Chondrocyte (in vitro differentiated cells): Measurements from ENCODE around the gene PGLYRP2. TPM values are rescaled to one million over a fixed set of nuclear protein-coding genes. Genes with fewer than 3 reads are reported as not detected.

Source experiments
- DNase-seq: peaks from one replicate; pipeline ENCODE4 v3.0.0; 2021; ENCODE audit warnings: mixed read lengths, low spot score
- H3K27ac Mint-ChIP-seq: one replicate; pipeline ENCODE4 v1.8.0; 2021; ENCODE audit warnings: mild to moderate bottlenecking, moderate library complexity, mixed read lengths; ENCODE audit not compliant: unreplicated experiment
- H3K27me3 Mint-ChIP-seq: 2 replicates; pipeline ENCODE4 v1.8.0; 2021; ENCODE audit warnings: low read depth, mixed read lengths
- H3K36me3 Mint-ChIP-seq: 2 replicates; pipeline ENCODE4 v1.8.0; 2021; ENCODE audit warnings: low read depth, mixed read lengths
- H3K4me1 Mint-ChIP-seq: 2 replicates; pipeline ENCODE4 v1.8.0; 2021; ENCODE audit warnings: low read depth, mild to moderate bottlenecking, mixed read lengths
- H3K4me3 Mint-ChIP-seq: one replicate; pipeline ENCODE4 v1.8.0; 2021; ENCODE audit warnings: mild to moderate bottlenecking, moderate library complexity, mixed read lengths; ENCODE audit not compliant: unreplicated experiment
- H3K9me3 Mint-ChIP-seq: 2 replicates; pipeline ENCODE4 v1.8.0; 2021; ENCODE audit warnings: low read depth, mixed read lengths
- total RNA-seq: library from RNA; stranded (reverse); gene quantifications from 3 replicates; pipeline ENCODE4 v1.2.1, GENCODE V29; 2021
- TF ChIP-seq, protein P1 (sequence below): fragments of 200-600 bp; sonication (generic); IDR thresholded peaks from 2 replicates; pipeline ENCODE4 v1.5.0; 2021; ENCODE audit warnings: antibody characterized with exemption, mild to moderate bottlenecking, moderate library complexity

The PGLYRP2 gene
- total RNA-seq, 1 donor from 2014 or later, result not detected

DNA sequence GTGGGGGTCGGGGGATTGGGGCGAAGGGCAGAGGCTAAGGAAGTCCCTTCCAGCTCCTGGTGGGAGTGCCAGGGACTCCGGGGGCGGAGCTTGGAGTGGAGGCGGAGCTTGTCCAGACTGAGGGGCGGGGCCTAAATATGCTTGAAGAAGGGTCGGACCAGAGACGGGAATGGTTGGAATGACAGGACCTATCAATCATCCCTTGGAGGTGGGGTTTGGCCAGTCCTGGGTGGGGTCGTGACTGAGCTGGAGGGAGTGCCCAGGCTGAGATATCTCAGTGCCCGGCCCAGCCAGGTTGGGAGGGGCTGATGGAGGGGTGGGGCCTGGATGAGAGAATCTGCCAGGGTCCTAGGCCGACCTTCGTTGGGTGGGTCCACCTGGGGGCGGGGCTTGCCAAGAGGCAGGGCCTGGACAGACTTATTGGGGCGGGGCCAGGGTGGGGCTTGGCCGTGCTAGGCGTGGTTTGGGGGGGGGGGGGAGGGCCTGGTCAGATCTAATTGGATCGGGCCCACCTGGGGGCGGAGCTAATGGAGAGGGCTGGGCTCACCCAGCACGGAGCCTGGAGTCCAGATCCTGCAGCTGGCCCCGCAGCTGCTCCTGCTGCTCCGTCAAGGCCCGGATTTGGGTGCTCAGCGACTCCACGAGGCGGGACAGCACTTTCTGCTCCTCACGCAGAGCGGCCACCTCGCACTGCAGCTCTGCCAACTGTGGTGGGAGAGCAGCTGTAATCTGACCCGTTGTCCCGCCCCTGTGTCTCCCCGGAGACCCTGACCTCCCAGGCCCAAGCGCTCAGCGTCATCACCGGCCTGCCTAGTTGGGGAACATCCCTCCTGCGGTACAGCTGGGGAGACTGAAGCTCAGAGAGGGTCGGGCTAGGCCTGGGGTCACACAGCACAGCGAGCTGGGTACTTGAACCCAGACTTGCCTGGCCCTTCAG lies 26.9 kb downstream of the PGLYRP2 start:
- TF ChIP-seq, protein P1, sequence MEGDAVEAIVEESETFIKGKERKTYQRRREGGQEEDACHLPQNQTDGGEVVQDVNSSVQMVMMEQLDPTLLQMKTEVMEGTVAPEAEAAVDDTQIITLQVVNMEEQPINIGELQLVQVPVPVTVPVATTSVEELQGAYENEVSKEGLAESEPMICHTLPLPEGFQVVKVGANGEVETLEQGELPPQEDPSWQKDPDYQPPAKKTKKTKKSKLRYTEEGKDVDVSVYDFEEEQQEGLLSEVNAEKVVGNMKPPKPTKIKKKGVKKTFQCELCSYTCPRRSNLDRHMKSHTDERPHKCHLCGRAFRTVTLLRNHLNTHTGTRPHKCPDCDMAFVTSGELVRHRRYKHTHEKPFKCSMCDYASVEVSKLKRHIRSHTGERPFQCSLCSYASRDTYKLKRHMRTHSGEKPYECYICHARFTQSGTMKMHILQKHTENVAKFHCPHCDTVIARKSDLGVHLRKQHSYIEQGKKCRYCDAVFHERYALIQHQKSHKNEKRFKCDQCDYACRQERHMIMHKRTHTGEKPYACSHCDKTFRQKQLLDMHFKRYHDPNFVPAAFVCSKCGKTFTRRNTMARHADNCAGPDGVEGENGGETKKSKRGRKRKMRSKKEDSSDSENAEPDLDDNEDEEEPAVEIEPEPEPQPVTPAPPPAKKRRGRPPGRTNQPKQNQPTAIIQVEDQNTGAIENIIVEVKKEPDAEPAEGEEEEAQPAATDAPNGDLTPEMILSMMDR, result no peak
- Mint-ChIP-seq H3K27me3 (peaks cover 24% of the 10 kb centered on the region), H3K4me1 (peaks cover 20% of the 10 kb centered on the region), H3K27ac (peak overlapping the region; percentile 65), H3K36me3 (no peaks in the 10 kb centered on the region), H3K4me3 (peak overlapping the region; percentile 63), H3K9me3 (no peaks in the 10 kb centered on the region)
- no peak for DNase-seq

DNA sequence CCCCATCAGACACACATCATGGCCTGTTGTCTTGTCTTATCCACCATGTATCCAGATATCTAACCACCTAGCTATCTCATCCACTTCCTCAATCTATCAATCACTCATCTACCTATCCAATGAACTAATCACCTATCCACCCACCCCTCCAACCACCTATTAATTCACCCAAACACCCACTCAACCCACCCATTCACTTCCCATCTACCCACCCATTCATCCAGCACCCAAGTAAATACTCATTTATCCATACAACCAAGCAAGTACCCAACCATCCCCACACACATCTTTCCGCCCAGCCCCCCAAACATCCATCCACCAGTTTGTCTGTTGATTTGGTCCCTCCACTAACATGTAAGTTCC lies 28.8 kb downstream of the PGLYRP2 start:
- no peak for DNase-seq
- TF ChIP-seq, protein P1, result no peak
- peak overlapping the region; percentile 78 for H3K27ac Mint-ChIP-seq
- H3K36me3 Mint-ChIP-seq, result no peaks in the 10 kb centered on the region
- H3K9me3 Mint-ChIP-seq, result no peaks in the 10 kb centered on the region
- H3K4me1 Mint-ChIP-seq, result peaks cover 20% of the 10 kb centered on the region
- H3K4me3 Mint-ChIP-seq, result peak overlapping the region; percentile 58
- H3K27me3 Mint-ChIP-seq, result peaks cover 12% of the 10 kb centered on the region

DNA sequence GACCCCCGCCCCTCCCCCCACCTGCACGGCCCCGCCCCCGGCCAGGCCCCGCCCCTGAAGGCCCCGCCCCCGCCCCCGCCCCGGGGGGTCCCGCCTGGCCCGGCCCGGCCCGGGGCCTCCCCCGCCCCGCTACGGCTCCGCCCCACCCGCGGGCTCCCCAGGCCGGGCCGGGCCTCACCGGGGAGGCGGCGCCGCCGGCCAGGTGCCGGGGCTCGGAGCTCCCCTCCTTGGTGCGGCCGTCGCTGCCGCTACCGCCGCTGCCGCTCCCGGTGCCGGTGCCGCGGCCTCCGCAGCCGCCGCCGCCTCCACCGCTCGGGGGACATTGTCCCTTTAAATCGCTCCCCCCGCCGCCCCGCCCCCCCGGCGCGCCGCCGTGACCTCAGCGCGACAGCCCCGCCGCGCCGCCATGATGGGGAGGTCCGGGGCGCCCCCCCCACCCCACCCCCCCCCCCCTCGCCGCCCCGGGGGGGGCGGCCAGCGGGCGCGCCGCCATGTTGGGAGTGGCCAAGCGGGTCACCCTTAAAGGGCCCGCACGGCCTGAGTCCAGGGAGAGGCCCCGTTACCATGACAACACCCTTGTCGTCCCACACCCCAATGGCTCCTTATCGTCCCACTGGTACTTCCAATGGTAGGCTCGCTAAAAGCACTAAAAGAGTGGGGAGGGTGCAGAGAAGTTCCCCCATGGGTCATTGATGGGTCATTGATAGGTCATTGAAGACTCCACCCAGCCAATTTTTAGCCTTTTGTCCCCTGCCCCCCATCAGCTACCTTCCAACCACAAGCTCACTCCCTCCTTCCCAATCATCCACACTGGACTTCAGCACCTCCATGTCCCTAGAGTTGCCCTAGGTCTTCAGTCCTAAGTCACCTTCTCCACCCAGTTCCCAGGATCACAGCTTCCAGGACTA lies 29.4 kb downstream of the PGLYRP2 start, which contains the start of gene WIZ:
Gene WIZ (minus strand): TSS at position 337 of the 908 bp plus-strand sequence. CDS start 1,649 bp downstream, outside the sequence.
- TF ChIP-seq, protein P1, result no peak
- peaks cover 6% of the 10 kb centered on the region for H3K27me3 Mint-ChIP-seq
- no peaks in the 10 kb centered on the region for H3K9me3 Mint-ChIP-seq
- peak within 1 kb of the TSS; percentile 78 for H3K27ac Mint-ChIP-seq
- H3K36me3 Mint-ChIP-seq, result no peaks in the 10 kb centered on the region
- no peak for DNase-seq
- H3K4me3 Mint-ChIP-seq, result peak within 1 kb of the TSS; percentile 69
- H3K4me1 Mint-ChIP-seq, result peaks cover 20% of the 10 kb centered on the region

DNA sequence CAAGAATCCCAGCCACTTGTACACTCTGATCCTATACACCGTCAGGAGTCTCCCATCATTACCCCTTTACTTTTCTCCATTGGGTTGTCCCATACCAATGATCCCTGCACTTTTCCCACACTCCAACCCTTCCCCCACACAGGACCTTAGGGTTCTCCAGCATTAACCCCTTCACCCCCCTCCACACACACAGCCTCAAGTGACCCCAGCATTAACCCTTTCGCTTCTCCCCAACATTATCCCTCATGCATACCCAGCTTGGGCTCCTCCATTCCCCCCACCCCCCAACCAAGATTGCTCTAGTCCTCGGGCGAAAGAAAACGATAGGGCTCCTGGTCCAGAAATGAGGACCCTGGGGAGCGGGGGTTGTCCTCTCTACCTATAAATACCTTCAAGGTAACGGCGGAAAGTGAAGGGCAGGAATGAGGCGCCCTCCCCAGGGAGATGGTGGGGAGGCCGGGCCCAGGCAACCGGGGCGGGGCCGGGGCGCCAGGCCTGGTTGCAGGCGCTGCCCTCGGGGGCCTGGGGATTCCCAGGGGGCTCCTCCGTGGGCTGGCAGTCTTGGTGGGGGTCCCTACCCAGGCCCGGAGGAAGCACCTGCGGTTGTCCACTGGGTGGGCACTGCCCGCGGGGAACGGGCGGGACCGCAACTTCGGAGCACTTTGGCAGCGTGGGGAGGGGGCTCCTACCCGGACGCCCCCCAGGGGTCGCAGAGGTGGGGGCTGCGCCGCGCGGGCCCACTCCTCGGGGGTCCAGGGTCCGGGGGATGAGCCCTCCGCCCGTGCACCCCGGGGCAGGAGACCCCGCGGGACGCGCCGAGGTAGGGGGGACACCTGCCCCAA lies 30.3 kb downstream of the PGLYRP2 start:
- H3K4me1 Mint-ChIP-seq, result peaks cover 20% of the 10 kb centered on the region
- H3K27ac Mint-ChIP-seq, result peak overlapping the region; percentile 77
- H3K36me3 Mint-ChIP-seq, result no peaks in the 10 kb centered on the region
- H3K4me3 Mint-ChIP-seq, result peak overlapping the region; percentile 69
- no peak for DNase-seq
- no peaks in the 10 kb centered on the region for H3K9me3 Mint-ChIP-seq
- TF ChIP-seq, protein P1, result no peak
- H3K27me3 Mint-ChIP-seq, result peaks cover 4% of the 10 kb centered on the region
